Stimulated activated CD4-positive, alpha-beta T cell treated with anti-CD3 and anti-CD28 coated beads, Interleukin-12 subunit alpha, Interleukin-12 subunit beta, amount 100 ng/mL, for 4 hours (primary cell): ENCODE results near the gene NPLOC4.
"Not testable (repeated sequence)": the region's sequence is repeated elsewhere in the genome, so short reads cannot be mapped to it uniquely, and the experiment has no call there.

Experiments
- DNase-seq: peaks from one replicate; pipeline ENCODE4 v3.0.0-alpha.2; 2020

The NPLOC4 gene

DNA sequence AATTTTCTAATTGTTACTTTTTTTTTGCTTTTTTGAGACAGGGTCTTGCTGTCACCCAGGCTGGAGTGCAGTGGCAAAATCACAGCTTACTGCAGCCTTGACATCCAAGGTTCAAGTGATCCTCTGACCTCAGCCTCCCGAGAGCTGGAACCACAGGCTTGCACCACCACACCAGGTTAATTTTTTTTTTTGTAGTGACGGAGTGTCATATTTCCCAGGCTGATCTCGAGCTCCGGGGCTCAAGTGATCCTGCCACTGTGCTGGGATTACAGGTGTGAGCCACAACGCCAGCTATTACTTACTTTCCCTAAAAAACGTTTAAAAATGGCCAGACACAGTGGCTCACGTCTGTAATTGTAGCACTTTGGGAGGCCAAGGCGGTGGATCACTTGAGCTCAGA, 6.6 kb downstream of the NPLOC4 start:
- DNase-seq: no peak

DNA sequence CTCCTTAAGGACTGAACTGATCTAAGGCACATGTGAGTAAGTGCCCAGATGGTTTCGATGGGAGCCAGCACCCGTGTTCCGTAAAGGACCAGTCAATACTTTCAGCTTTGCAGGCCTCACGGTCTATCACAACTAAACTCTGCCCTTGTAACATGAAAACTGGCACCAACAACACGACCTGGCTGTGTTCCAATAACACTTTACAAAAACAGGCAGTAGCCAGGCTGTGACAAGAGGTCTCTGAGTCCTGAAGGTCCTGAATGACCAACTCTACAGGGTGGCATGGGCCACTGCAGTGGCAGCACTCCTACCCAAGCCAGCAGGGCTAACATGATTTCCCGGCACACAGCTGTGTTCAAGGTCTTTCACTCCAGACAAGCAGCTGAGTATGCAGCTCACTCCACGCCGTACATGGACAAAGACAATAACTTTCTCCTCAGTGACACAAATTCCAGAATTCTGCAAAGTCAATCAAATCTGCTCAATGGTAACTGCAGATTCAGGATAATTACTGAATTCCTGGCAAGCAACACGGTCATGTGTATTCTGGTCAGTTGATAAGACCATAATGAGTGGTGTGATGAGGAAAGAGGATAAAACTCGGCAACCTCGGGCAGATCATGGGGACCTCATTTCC, 15.3 kb downstream of the NPLOC4 start:
- no peak for DNase-seq

DNA sequence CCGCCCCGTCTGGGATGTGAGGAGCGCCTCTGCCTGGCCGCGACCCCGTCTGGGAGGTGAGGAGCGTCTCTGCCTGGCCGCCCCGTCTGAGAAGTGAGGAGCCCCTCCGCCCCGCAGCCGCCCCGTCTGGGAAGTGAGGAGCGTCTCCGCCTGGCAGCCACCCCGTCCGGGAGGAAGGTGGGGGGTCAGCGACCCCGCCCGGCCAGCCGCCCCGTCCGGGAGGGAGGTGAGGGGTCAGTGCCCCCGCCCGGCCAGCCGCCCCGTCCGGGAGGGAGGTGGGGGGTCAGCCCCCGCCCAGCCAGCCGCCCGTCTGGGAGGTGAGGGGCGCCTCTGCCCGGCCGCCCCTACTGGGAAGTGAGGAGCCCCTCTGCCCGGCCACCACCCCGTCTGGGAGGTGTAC, 18.6 kb downstream of the NPLOC4 start:
- DNase-seq: not testable (repeated sequence)

DNA sequence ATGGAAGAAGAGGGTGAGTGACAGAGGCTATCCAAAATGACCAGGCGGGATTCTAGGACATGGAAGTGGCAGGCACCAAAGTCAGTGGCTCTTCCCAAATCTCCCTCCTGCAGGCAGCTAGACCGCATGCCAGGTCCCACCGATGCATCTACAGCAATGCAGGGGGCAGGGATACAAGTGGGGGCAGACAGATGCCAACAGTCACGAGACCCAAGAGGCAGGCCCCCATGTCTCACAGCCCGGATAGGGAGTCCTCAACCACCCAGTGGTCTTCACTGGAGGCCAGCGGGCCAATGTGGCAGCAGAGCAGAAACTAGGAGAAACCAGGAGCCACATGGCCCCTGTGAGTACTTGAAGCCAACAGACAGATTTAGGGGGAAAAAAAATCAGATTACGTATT, 20.0 kb downstream of the NPLOC4 start:
- no peak for DNase-seq

DNA sequence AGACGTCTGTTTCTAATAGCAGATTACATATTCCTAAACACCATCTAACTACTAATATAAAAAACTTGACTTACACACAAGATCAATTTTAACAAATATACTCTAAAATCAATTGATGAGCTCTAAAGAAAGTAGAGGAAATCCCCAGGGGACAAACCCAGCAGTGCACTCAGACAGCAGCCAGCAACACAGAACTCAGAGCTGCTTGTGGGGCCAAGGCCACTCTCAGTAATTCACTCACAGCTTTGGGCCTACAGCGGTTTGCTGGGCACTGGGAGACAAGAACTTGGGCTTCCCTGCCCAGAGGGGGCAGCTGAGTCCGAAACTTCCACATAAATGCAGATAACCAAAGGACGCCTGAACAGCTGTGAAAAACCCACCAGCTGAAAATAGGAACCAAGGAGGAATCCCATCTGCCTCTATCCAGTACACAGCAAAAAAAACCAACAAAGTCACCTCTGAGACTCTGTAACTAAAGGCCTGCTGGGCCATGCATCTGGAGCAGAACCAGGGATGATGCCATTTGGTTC, 21.4 kb downstream of the NPLOC4 start:
- no peak for DNase-seq

DNA sequence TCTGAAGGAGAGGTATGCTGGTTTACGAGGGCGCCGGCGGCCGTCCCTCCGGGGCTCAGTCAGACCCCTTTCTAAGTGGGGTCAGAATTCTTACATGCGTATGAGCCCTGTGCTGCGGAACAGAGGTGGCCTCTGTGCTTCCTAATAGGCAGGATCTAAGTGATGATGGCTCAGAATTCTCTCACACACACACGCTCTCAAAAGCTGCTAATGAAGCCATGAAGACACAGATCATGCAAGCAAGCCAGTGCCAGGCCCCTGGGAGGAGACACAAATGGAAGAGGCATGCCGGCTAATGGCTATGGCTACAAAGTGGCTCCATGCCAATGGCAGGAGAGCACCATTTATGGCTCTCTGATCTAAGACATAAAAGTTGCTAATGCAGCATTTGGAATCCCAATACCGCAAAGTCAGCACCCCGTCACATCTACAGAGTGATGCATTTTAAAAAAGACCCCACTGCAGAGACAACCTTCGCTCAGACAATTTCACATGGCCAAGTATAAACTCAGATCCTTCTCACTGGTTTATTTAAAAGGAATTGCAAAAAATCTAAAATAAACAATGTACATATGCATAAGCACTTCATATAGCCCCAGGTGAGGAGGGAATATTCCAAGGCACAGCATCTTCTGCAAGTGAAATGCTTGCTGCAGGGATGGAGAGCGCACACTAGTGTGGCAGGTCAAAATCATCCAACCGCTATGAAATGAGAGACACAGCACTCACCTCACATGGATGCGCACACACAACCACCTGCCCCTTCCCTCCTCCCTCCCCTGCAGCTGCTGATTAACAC, 24.5 kb downstream of the NPLOC4 start:
- DNase-seq: no peak

DNA sequence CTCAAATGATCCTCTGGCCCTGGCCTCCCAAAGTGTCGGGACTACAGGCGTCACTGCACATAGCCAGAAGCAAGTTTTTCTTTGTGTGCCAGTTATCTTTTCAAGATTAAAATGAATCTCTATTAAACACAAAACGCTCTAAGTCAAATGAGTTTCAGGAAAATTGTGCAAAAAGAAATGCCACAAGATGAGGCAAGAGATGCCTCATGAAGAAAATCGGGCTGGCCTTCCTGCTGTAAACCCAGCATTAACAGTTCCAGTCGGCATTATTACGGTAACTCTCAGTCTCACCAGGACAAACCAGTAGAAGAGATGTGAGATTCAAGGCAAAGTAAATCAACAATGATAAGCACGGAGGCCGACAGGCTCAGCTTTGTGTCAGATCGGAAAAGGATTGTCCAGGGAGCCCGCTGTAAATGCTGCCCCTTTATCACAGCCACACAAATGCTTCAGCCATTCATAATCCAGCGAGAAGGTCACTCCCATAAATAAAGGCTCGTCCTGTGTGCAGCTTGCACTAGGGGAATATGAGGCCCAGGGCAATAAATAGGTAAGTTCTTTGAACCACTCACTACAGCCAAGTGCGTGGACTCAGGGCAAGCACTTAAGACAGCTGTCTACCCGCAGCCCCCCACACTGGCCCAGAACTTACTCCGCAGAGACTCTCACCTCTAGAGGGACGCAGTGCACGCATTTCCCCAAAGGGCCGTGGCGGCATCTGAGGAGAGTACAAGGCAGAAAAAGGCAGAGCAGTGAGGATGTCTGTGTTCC, 27.2 kb downstream of the NPLOC4 start:
- no peak for DNase-seq

DNA sequence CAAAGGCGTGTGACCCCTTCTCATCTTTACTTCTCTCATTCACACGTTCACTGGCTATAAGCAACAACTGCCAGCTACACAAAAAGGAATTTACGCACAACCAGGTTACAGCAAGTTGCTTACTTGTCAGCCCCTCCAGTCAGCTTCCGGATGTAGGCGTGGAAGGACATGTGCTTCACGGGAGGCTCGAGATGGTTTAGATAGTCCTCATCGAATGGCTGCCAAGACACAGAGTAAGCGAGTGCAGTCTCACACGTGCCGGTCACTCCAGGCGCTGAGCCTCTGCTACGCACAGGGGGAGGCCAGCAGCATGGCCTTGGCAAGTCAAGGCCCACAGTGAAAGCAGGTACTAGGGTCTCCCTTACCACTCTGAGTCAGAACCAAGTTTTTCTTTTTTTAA, 28.3 kb downstream of the NPLOC4 start:
- DNase-seq: no peak

DNA sequence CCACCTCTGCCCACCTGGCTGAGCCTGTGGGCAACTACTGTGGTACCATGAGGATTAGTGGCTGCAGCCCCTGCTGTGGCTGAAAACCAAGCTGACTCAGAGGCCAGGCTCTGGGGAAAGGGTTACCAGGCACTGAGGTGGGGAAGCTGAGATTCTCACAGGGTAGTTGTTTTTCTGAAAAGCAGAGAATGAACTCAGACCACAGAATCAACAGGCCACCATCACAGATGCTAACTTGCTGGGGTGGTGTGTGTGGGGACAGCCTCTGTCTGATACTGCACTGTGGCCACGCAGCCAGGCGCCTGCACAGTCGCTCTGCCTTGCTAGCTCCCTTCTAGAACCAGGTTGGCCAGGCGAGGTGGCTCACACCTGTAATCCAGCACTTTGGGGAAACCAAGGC, 28.8 kb downstream of the NPLOC4 start:
- DNase-seq: no peak

DNA sequence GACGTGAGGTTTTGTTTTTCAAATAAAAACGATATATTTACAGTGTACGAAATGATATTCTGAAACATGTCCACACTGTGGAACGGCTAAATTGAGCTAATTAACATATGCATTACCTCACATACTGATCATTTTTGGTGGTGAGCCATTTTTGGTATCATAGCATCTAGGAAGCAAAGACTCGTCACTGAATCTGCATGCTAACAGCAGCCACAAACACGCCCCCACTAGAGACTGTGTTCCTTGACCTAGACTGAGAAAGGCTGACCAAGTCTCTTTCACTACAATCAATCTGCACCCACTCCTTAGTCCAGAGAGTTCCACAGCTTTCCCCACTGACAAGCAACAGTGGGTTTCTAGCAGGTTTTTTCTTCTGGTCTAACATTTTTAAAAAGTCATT, 29.5 kb downstream of the NPLOC4 start:
- DNase-seq: no peak

DNA sequence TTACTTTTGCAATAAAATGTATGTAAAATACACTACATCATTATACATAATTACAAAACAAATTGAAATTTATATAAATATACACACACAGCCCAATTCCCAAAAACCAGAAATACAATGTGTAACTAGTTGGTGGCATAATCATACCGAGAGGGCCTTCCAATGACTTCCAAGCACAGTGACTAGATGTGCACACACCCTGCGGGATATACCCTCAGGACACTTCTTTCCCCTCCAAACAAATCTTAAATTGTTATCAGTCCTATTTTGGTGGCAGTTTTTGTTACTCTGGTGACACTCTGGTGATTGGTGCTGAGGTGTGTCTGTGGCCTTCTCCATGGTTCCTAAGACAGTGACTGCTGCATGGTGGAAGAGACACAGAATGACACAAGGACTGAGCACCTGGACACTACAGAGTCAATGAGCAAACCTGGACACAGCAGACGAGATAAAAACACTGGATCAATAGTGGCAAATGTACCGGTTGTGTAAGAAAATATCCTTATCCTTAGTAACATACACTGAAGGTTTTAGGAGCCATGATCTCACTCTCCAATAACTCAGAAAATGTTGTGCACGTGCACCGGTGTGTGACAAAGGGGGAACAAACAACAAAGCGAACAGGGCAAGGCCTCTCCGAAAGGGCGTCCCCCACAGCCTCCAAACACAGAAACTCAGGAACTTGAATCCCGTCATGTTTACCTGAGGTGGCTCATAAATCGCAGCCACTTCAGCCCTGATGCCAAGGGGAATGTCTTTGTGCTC, 32.9 kb downstream of the NPLOC4 start:
- no peak for DNase-seq

DNA sequence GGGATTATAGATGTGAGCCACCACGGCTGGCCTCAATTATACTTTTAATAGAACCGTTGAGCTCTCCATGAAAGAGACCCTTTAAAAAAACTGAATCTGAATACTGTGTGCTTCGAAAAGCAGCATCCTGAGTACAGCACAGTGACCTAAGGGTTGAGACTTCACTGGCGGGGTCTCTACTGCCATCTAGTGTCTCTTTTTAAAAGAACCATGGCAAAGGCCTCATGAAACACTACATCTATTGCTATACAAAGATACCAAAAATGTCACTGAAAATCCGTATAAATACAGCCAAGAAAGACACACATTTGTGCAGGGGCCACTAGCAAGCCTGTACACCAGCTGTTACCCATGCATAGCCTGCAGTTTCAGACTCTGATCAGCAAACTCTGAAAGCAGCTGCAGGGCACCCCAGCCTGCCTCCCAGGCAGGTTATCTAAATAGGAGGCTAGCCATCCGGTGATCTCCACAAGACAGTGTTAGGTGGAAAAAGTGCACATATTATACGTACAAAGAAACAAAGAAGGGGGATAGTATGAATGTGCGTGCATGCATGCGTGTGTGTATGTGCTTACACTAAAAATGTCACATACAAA, 35.3 kb downstream of the NPLOC4 start:
- DNase-seq: no peak

DNA sequence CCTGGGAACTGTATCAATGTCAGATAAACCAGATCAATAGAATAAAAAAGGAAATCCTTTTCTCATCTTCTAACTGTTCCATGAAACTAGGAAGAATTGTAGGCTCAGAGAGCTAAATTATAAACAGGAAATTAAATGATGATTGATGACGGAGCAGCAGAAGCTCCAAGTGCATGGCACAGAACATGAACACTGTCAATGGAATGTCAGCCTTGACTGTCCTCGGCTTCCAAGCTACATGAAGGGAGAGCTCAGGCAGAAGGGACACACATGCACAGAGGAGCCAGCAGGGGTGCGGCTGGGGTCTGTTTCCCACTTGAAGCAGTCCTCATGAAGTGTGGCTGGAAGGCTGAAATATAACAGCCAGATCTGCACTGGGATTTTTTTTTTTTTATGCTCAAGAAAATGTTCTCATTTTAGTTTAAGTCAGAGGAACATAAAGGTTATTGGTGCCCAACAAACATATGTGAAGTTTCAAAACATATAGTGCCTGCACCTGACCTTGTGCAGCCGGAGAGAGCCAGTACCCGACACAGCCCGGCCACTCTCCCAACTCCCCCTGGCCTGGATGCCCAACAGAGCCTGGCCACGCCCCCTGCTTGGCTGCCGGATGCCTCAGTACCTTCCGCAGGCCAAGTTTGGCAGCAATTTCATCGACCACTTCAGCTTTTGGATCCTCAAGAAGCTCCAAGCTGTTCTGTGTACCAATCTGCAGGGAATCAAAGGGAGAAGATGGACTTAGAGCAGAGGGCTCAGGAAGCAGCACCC, 37.0 kb downstream of the NPLOC4 start:
- DNase-seq: no peak

DNA sequence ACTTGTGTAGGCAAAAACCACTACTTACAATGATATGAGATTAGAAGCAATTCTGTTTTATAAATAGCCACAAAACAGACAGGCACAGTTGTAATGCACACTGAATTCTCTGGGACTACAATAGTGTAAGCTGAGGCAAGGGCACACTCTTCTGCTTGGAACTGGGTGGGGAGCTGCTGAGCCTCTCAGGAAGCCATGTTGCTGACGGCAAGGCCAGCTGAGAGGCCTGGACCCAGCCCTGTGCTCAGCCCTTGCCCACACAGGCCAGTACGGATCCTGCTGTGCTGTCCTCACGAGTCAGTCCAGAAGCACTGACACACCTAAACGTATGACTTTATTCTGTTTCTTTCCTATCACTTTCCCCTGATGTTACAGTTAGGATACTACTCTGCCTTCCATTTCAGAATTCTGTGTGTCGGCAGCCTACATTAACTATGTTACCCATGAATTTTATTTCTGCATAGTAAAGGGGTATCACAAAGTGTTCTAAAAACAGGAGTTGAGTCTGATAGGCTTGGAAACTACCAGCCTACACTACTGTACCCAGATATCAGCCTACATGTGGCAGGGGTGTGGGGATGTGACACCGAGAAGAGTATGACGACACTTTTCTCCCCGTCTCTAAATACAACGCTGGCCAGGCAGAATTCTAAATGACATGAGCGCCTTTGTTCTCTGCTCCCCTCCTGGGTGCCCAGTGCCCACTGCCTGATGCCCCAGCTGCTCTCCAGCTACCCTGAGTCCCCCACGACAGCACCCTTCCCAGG, 43.6 kb downstream of the NPLOC4 start:
- DNase-seq: no peak

DNA sequence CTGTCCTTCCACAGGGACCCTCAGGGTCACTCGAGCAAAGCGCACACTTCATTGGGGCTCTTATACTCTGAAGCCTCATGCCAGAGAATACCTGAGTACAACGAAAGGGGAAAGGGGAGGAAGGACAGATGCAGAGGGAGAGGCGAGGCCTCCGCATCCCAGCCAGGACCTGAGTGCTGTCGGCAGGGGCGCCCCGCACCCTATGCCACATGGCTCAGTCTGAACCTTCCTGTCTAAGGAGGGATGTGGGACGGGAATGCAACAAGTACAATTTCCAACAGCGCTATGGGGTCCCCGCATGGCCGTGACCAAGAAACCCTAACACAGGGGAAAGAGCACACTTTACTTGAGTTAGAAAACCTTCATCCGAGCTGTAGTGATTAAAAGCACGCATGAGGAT, 44.9 kb downstream of the NPLOC4 start:
- no peak for DNase-seq

DNA sequence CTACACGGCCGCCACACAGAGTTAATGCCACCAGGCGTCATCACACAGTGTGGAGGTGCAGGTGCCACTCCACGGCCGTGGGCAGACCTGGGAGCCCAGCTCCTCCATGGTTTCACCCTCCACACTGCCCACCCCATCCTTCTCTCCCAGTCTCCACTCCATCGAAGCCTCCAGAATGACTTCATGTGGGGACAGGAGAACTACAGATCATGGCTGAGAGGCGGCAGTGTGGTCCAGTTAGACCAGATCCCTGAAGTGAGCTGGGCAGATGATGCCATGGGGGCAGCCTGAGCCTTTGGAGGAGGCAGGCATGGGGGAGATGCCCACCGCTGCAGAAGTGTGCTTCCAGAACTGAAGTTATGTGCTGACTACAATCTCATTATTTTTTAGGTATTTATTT, 46.8 kb downstream of the NPLOC4 start:
- DNase-seq: no peak

DNA sequence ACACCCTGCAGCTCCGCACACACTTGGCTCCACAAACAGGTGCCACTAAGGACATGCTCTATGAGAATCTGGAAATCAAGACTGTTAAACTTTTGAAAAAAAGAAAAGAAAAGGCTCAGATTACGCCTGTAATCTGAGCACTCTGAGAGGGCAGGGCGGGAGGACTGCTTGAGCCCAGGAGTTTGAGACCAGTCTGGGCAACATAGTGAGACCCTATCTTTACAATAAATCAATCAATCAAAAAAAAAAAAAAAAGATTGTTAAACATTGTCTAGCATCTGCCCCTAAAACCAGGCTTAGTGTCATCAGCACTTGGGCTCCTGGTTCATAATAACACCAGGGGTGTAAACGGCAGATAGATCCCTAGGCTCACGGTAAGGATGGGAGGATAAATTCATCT, 47.3 kb downstream of the NPLOC4 start:
- no peak for DNase-seq

DNA sequence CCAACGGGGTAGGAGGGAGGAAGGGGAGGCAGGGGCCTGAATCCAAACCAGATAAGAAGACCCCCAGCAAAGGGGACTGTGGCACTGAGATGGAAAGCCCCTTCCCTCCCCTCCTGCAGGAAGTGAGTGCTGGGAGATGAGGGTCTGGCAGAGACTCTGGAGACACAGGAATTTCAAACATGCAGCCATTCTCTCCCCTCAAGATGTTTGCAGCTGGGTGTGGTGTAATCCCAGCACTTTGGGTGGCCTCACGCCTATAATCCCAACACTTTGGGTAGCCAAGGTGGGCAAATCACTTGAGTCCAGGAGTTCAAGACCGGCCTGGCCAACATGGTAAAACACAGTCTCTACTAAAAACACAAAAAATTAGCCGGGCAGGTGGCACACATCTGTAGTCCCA, 50.8 kb downstream of the NPLOC4 start:
- no peak for DNase-seq

DNA sequence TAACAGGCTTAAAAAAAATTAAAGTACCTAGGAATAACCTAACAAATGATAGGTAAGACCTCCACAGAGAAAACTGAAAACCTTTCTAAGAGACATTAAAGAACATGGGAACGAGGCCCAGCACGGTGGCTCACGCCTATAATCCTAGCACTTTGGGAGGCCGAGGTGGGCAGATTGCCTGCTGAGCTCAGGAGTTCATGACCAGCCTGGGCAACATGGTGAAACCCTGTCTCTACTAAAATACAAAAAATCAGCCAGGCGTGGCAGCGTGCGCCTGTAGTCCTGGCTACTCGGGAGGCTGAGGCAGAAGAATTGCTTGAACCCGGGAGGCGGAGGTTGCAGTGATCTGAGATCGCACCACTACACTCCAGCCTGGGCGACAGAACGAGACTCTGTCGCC, 52.1 kb downstream of the NPLOC4 start:
- not testable (repeated sequence) for DNase-seq

DNA sequence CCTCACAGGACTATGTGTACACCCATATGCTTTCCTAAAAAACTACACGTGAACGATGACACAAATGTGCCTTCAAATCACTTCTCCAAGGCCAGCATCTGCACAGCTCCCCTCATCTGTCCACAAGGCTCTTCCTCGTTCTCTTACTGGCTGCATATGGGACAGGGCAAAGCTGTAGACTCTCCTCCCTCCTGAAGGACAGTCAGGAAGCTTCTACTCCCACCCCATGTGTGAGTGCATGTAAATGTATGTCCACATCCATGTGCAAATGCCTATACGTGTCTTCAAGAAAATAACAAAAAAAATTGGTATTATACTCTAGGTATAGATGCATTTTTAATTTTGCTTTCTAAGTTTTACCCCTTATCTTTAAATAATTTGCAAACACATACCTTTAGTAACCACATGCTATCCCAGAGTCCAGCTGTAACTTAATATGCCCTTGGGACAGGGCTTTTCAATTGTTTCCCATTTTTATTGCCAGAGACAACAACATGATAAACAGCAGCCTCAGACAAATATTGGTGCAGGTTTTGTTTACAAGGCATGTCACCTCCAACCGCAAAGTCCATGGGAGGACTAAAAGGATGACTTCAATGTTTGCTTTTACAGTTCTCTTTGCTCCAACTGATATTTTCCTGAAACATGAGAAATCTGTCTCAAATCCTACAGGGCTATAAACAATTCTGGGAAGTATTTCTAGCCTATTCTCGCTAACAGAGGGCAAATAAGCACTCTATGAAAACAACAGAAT, 53.1 kb downstream of the NPLOC4 start:
- no peak for DNase-seq
